Rectal smooth muscle tissue (tissue), 1 donor: ENCODE results near the gene MAST3.

Experiments used
- H3K27ac ChIP-seq: one replicate; pipeline ENCODE4 v1.7.0; 2013; ENCODE audit warnings: low read depth, low read length, inconsistent platforms
- H3K27me3 ChIP-seq: one replicate; pipeline ENCODE4 v1.7.0; 2013; ENCODE audit warnings: low read length; ENCODE audit not compliant: control insufficient read depth, insufficient read depth
- H3K36me3 ChIP-seq: one replicate; pipeline ENCODE4 v1.7.0; 2013; ENCODE audit warnings: low read length; ENCODE audit not compliant: control insufficient read depth, insufficient read depth
- H3K4me1 ChIP-seq: one replicate; pipeline ENCODE4 v1.7.0; 2013; ENCODE audit warnings: low read length; ENCODE audit not compliant: control insufficient read depth, insufficient read depth
- H3K4me3 ChIP-seq: one replicate; pipeline ENCODE4 v1.7.0; 2013; ENCODE audit warnings: low read length
- H3K9ac ChIP-seq: one replicate; pipeline ENCODE4 v1.7.0; 2013; ENCODE audit warnings: low read length

Gene MAST3

DNA sequence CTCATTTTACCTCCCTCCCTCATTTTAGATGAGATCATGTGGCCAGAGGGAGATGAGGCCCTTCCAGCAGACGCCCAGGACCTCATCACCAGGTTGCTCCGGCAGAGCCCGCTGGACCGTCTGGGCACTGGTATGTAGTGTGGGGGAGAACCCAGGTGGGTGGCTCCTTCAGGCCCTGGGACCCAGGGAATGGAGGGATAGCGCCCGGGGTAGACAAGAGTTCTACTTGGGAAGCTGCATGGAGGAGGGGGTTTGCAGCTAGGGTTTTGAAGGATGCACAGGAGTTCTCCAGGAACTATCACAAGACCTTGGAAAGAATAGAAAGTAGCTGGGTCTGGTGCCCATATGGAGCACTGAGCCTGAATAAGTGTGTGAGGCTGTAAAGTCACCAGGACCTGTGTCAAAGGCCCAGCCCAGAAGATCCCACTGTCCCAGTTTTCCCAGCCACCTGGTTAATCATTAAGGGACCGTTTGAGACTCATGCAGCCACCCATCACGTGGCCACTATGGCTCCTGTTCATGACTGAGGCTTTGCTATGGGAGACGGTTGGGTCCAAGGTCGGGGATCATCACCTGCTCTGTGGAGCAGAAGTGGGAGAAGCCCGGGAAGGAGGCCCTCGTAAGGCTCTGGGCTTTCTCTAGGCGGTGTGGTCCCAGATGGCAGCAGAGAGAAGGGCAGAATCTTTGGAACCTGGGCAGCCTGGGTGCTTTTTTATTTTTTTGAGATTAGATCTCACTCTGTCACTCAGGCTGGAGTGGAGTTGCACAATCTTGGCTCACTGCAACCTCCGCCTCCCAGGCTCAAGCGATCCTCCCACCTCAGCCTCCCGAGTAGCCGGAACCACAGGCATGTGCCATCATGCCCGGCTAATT lies 38.4 kb downstream of the MAST3 start:
- H3K9ac ChIP-seq: no peak overlapping the region
- no peaks in the 10 kb centered on the region for H3K4me1 ChIP-seq
- no peaks in the 10 kb centered on the region for H3K27me3 ChIP-seq
- no peak overlapping the region for H3K27ac ChIP-seq
- H3K4me3 ChIP-seq: no peak overlapping the region
- H3K36me3 ChIP-seq: peaks cover 12% of the 10 kb centered on the region

DNA sequence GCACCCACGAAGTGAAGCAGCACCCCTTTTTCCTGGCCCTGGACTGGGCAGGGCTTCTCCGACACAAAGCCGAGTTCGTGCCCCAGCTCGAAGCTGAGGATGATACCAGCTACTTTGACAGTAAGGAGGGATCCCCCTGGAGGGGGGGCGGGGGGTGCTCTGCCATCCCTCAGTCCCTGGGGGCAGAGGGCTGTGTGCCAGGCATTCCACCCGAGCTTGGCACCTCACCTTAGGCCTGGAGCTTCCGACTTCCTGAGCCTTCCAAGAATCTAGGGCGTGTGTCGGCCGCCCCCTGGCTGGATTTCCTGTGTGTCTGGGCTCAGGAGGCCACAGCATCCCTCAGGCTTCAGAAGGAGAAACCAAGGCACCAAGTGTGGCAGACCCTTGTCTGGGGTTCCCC lies 39.7 kb downstream of the MAST3 start:
- peaks cover 9% of the 10 kb centered on the region for H3K36me3 ChIP-seq
- H3K27me3 ChIP-seq: no peaks in the 10 kb centered on the region
- H3K9ac ChIP-seq: no peak overlapping the region
- H3K4me3 ChIP-seq: no peak overlapping the region
- no peak overlapping the region for H3K27ac ChIP-seq
- H3K4me1 ChIP-seq: no peaks in the 10 kb centered on the region

DNA sequence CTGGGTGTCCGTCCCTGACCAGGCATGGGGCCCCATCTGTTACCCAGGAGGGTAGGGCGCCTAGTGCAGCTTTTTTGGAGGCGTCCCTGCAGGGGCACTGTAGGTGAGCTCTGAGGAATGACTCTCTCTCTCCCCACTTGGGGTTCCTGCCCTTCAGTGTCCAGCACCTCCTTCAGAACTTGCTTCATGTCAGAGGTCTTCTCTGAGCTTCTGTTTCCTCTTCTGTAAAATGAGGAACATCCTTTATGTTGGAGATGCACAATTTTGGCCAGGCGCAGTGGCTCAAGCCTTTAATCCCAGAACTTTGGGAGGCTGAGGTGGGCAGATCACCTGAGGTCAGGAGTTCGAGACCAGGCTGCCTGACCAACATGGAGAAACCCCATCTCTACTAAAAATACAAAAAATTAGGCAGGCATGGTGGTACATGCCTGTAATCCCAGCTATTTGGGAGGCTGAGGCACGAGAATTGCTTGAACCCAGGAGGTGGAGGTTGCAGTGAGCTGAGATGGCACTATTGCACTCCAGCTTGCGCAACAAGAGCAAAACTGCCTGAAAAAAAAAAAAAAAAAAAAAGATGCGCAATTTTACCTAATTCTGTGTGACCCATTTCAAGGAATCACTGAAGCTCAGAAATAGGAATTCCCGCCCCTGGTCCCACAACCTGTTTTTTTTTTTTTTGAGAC lies 40.2 kb downstream of the MAST3 start:
- Histone ChIP-seq H3K4me3 (no peak overlapping the region), H3K27me3 (no peaks in the 10 kb centered on the region), H3K36me3 (peaks cover 6% of the 10 kb centered on the region), H3K27ac (no peak overlapping the region), H3K4me1 (no peaks in the 10 kb centered on the region), H3K9ac (no peak overlapping the region)

DNA sequence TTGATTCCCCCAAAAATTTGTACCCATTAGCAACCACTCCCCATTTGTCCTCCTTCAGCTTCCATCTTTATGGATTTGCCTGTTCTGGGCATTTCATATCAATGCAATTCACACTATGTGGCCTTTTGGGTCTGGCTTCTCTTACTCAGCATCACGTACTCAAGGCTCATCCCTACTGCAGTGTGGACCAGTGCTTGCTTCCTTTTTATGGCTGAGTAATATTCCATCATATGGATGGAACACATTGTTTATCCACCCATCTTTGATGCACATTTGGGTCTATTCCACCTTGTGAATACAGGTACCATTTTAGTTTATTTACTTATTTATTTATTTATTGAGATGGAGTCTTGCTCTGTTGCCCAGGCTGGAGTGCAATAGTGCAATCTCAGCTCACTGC lies 42.9 kb downstream of the MAST3 start:
- Histone ChIP-seq H3K4me1 (no peaks in the 10 kb centered on the region), H3K27ac (no peak overlapping the region)

DNA sequence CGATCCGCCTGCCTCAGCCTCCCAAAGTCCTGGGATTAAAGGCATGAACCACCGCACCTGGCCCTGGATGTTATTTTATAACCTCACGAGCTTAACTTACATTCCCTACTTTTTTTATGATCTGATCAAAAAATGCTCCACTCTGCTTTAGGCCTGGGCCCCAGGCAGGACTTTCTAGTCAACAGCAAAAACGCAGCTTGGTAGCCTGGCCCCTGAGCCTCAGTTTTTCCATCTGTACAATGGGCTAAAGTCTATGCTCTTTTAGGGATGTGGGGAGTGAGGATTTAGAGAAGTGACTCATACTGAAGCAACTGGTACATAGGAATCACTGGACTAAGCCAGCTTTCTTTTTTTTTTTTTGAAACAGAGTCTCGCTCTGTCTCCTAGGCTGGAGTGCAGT lies 43.5 kb downstream of the MAST3 start:
- no peaks in the 10 kb centered on the region for H3K27me3 ChIP-seq
- peaks cover 22% of the 10 kb centered on the region for H3K36me3 ChIP-seq
- H3K4me3 ChIP-seq: no peak overlapping the region
- no peak overlapping the region for H3K27ac ChIP-seq
- no peak overlapping the region for H3K9ac ChIP-seq
- no peaks in the 10 kb centered on the region for H3K4me1 ChIP-seq

More for the DNA sequence above, 42.9 kb downstream of the MAST3 start:
- H3K4me3 ChIP-seq: no peak overlapping the region
- peaks cover 22% of the 10 kb centered on the region for H3K36me3 ChIP-seq
- no peak overlapping the region for H3K9ac ChIP-seq
- no peaks in the 10 kb centered on the region for H3K27me3 ChIP-seq

DNA sequence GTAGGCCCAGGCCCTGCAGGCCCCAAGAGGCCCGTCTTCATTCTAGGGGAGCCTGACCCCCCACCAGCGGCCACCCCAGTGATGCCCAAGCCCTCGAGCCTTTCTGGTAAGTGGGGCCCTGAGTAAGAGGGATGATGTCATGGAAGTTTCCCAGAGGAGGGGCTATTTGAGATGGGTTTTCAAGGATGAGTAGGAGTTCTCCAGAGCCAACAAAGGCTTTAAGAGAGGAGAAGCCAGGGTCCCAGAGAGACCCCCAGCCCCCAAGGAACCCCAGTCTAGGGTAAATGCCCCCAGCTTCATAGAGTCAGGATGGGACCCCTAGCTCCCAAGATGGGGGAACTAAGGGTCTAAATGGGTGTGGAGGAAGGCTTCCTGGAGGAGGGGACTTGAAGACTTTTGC lies 46.3 kb downstream of the MAST3 start:
- Histone ChIP-seq H3K9ac (no peak overlapping the region), H3K4me1 (no peaks in the 10 kb centered on the region), H3K4me3 (no peak overlapping the region), H3K36me3 (peaks cover 25% of the 10 kb centered on the region), H3K27me3 (no peaks in the 10 kb centered on the region), H3K27ac (no peak overlapping the region)

DNA sequence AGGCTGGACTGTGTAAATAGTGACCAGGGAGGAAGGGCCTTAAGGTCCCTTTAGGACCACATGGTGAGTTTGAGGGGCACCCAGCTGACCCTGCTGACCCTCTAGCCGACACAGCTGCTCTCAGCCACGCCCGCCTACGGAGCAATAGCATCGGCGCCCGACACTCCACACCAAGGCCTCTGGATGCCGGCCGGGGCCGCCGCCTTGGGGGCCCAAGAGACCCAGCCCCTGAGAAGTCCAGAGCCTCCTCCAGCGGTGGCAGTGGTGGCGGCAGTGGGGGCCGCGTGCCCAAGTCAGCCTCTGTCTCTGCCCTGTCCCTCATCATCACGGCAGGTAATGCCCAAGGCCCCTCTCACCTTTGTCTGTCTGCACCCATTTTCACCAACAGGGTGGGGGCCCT lies 46.8 kb downstream of the MAST3 start:
- Histone ChIP-seq H3K36me3 (peaks cover 25% of the 10 kb centered on the region), H3K27me3 (no peaks in the 10 kb centered on the region), H3K4me1 (no peaks in the 10 kb centered on the region), H3K27ac (no peak overlapping the region), H3K4me3 (no peak overlapping the region), H3K9ac (no peak overlapping the region)

DNA sequence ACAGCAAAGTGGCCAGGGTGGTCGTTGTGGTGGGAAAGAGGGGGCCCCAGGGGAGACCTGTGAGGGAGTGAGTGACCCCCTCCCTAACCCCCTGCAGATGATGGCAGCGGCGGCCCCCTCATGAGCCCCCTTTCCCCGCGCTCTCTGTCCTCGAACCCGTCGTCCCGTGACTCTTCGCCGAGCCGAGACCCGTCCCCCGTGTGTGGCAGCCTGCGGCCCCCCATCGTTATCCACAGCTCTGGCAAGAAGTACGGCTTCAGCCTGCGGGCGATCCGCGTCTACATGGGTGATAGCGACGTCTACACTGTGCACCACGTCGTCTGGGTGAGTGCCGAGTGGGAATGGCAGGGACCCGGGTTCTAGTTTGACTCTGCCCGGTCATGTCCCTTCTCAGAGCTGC lies 47.3 kb downstream of the MAST3 start:
- Histone ChIP-seq H3K4me1 (no peaks in the 10 kb centered on the region), H3K4me3 (no peak overlapping the region), H3K9ac (no peak overlapping the region), H3K27me3 (no peaks in the 10 kb centered on the region), H3K36me3 (peaks cover 25% of the 10 kb centered on the region), H3K27ac (no peak overlapping the region)

DNA sequence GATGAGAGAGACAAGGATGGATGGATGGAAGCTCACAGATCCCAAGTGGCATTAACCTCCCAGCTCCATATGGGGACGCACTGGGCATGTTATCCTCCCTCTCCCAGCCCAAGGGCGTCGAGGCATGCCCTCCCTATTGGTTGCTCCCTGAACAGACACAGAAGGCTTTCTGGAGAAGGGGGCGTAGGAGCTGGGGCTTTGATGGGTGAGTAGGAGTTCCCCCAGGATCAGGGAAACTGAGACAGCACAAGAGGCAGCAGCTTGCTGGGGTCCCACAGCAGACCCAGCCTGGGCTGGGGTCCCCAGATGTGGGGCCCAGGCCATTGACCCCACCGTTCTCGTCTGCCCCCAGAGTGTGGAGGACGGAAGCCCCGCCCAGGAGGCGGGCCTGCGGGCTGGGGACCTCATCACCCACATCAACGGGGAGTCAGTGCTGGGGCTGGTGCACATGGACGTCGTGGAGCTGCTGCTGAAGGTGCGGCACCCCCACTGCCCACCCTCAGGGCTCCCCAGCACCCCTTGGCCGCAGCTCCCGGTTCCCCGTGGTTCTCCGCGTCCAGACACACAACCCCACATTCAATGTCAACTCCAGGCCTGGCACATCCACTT lies 47.9 kb downstream of the MAST3 start:
- no peaks in the 10 kb centered on the region for H3K4me1 ChIP-seq
- H3K4me3 ChIP-seq: no peak overlapping the region
- H3K27me3 ChIP-seq: no peaks in the 10 kb centered on the region
- no peak overlapping the region for H3K27ac ChIP-seq
- H3K9ac ChIP-seq: no peak overlapping the region
- H3K36me3 ChIP-seq: peaks cover 23% of the 10 kb centered on the region

DNA sequence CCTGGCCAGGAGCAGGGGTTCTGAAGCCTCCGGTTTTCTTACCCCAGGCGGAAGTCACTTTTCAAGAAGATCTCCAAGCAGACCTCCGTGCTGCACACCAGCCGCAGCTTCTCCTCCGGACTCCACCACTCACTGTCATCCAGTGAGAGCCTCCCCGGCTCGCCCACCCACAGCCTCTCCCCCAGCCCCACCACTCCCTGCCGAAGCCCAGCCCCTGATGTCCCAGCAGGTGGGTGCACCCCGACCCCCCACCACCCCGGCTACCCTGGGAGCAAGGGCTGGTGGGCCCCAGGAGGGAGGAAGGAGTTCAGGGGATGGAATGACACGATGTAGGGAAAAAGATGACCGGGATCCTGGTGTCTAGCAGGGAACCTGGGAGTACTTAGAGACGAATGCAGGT lies 49.8 kb downstream of the MAST3 start:
- peaks cover 22% of the 10 kb centered on the region for H3K36me3 ChIP-seq
- H3K27ac ChIP-seq: no peak overlapping the region
- no peak overlapping the region for H3K4me3 ChIP-seq
- H3K9ac ChIP-seq: no peak overlapping the region
- H3K27me3 ChIP-seq: no peaks in the 10 kb centered on the region
- no peaks in the 10 kb centered on the region for H3K4me1 ChIP-seq

DNA sequence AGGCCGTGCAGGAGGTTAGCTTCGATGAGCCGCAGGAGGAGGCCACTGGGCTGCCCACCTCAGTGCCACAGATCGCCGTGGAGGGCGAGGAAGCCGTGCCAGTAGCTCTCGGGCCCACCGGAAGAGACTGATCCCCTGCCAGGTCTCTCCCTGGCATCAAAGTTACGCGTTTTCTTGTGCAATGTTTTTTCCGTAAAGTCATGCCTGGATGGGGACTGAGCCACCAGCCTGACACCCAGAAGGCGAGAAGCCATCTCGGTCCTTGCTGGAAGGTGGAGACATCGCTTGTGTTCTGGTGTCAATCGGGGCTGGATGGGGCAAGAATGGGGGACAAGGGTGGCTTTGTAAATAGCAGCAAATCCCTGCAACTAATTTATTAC lies 52.0 kb downstream of the MAST3 start:
- Histone ChIP-seq H3K4me1 (peaks cover 9% of the 10 kb centered on the region), H3K4me3 (no peak overlapping the region), H3K27me3 (no peaks in the 10 kb centered on the region), H3K36me3 (peaks cover 14% of the 10 kb centered on the region), H3K27ac (no peak overlapping the region), H3K9ac (no peak overlapping the region)

DNA sequence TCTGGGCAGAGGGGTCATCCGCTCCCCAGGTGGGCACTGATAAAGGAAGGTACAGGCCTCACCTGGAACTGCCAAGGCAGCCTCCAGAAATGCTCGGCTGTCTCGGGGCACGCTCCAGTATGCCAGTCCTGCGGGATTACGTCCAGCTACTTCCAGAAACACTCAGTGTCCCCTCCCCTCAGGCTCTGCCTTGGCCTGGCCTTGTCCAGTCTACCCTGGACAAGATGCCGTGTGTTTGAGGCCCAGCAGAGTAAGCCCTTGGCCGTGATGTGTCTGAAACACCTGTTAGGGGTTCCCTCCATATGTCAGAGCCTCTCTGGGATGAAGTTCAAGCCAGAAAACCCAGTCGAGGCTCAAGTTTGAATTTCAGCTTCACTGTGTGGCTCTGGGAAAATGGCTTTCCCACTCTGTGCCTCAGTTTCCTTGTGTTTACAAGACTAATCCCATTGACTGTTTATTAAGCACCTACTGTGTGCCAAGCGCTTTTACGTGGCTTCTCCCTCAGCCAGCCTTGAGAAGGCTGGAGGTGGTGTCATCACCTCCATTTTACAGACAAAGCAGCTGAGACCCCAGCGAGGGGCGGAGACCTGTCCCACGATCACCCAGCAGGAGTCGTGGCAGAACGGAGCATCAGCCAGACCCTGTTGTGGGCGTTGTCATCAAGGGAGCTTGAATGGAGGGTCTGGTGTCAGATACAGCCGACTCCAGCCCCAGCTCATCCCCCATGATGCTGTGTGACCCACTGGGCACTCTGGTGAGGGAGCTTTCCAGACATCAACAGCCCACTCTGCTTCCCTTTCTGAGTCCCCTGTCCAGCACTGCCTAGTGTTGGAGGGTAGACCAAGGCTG lies 53.4 kb downstream of the MAST3 start:
- Histone ChIP-seq H3K36me3 (peaks cover 7% of the 10 kb centered on the region), H3K4me3 (no peak overlapping the region), H3K27ac (no peak overlapping the region), H3K4me1 (peaks cover 9% of the 10 kb centered on the region), H3K27me3 (no peaks in the 10 kb centered on the region), H3K9ac (no peak overlapping the region)
